Loucy (cell line): ENCODE results near the gene SARNP.

Experiments
- H2AFZ ChIP-seq: fragments of 200-600 bp; sonication (generic); 2 replicates; pipeline ENCODE4 v1.6.0; 2016; ENCODE audit warnings: antibody characterized with exemption, mild to moderate bottlenecking, low read length, moderate library complexity
- H3F3A ChIP-seq: fragments of 200-600 bp; 2 replicates; pipeline ENCODE4 v1.6.0; 2016; ENCODE audit warnings: antibody characterized with exemption, low read depth, mild to moderate bottlenecking
- H3K27me3 ChIP-seq: fragments of 200-600 bp; sonication (generic); 2 replicates; pipeline ENCODE4 v1.6.1; 2014; ENCODE audit warnings: low read length, mild to moderate bottlenecking; ENCODE audit not compliant: insufficient read depth, poor library complexity, severe bottlenecking
- H3K36me3 ChIP-seq: fragments of 200-600 bp; sonication (generic); 2 replicates; pipeline ENCODE4 v1.6.1; 2016; ENCODE audit warnings: low read length; ENCODE audit not compliant: insufficient read depth
- H3K4me1 ChIP-seq: fragments of 200-600 bp; sonication (generic); 2 replicates; pipeline ENCODE4 v1.5.1; 2014; ENCODE audit warnings: low read length, mild to moderate bottlenecking; ENCODE audit not compliant: insufficient read depth, poor library complexity, severe bottlenecking
- H3K4me2 ChIP-seq: fragments of 200-600 bp; sonication (generic); 2 replicates; pipeline ENCODE4 v1.6.0; 2014; ENCODE audit warnings: antibody characterized with exemption, low read length, low read depth, mild to moderate bottlenecking; ENCODE audit not compliant: poor library complexity, severe bottlenecking
- H3K4me3 ChIP-seq: fragments of 200-600 bp; sonication (generic); 2 replicates; pipeline ENCODE4 v1.5.1; 2014; ENCODE audit warnings: low read length, mild to moderate bottlenecking, mixed read lengths; ENCODE audit not compliant: poor library complexity, severe bottlenecking
- H3K79me2 ChIP-seq: fragments of 200-600 bp; sonication (generic); 2 replicates; pipeline ENCODE4 v1.6.1; 2014; ENCODE audit warnings: low read length; ENCODE audit not compliant: insufficient read depth
- H3K9ac ChIP-seq: fragments of 200-600 bp; sonication (generic); 2 replicates; pipeline ENCODE4 v1.6.0; 2014; ENCODE audit warnings: mild to moderate bottlenecking, low read depth, low read length, moderate library complexity; ENCODE audit not compliant: poor library complexity, severe bottlenecking
- H3K9me2 ChIP-seq: fragments of 200-600 bp; sonication (generic); replicated peaks from 2 replicates; pipeline ENCODE4 v1.6.1; 2016; ENCODE audit warnings: low read depth, low read length, mixed read lengths
- H3K9me3 ChIP-seq: fragments of 200-600 bp; sonication (generic); 2 replicates; pipeline ENCODE4 v1.6.1; 2014; ENCODE audit warnings: mild to moderate bottlenecking, antibody characterized with exemption, low read length, low read depth; ENCODE audit not compliant: insufficient read depth
- H4K20me1 ChIP-seq: fragments of 200-600 bp; sonication (generic); 2 replicates; pipeline ENCODE4 v1.6.0; 2014; ENCODE audit warnings: antibody characterized with exemption, low read length, mild to moderate bottlenecking; ENCODE audit not compliant: insufficient read depth, poor library complexity, severe bottlenecking
- EZH2phosphoT487 ChIP-seq: fragments of 200-600 bp; IDR thresholded peaks from 2 replicates; pipeline ENCODE4 v1.6.1; 2018; ENCODE audit warnings: antibody characterized with exemption, mild to moderate bottlenecking, moderate library complexity, borderline replicate concordance
- TF ChIP-seq, protein P1 (sequence below): fragments of 200-600 bp; sonication (generic); conservative IDR thresholded peaks from 2 replicates; pipeline ENCODE4 v1.5.1; 2014; ENCODE audit warnings: mild to moderate bottlenecking, antibody characterized with exemption, low read length

SARNP gene

DNA sequence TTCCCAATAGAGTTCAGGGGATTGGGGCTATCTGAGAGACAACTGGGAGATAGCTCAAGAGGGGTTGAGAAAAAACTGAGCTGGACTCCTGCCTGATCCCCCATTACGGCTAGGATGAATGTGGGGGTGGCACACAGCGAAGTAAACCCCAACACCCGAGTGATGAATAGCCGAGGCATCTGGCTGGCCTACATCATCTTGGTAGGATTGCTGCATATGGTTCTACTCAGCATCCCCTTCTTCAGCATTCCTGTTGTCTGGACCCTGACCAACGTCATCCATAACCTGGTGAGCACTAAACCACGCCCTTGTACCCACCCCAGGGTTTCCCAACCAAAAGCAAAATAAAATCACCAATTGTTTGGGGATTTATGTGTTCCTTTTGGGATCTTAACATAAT lies 1.4 kb upstream of the SARNP start:
- peaks cover 38% of the 10 kb centered on the region for H3K4me1 ChIP-seq
- TF ChIP-seq EZH2phosphoT487 = no peak
- TF ChIP-seq, protein P1, sequence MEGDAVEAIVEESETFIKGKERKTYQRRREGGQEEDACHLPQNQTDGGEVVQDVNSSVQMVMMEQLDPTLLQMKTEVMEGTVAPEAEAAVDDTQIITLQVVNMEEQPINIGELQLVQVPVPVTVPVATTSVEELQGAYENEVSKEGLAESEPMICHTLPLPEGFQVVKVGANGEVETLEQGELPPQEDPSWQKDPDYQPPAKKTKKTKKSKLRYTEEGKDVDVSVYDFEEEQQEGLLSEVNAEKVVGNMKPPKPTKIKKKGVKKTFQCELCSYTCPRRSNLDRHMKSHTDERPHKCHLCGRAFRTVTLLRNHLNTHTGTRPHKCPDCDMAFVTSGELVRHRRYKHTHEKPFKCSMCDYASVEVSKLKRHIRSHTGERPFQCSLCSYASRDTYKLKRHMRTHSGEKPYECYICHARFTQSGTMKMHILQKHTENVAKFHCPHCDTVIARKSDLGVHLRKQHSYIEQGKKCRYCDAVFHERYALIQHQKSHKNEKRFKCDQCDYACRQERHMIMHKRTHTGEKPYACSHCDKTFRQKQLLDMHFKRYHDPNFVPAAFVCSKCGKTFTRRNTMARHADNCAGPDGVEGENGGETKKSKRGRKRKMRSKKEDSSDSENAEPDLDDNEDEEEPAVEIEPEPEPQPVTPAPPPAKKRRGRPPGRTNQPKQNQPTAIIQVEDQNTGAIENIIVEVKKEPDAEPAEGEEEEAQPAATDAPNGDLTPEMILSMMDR = no peak
- H3K79me2 ChIP-seq = peaks cover 61% of the 10 kb centered on the region
- no peaks in the 10 kb centered on the region for H3K27me3 ChIP-seq
- H2AFZ ChIP-seq = no peak overlapping the region
- no peaks in the 10 kb centered on the region for H3K9me2 ChIP-seq
- H3K9ac ChIP-seq = peak overlapping the region; percentile 69
- peak overlapping the region; percentile 88 for H3K4me3 ChIP-seq
- H3K9me3 ChIP-seq = no peaks in the 10 kb centered on the region
- H3K36me3 ChIP-seq = peaks cover 38% of the 10 kb centered on the region; the same call in 1 of the 2 replicates
- no peaks in the 10 kb centered on the region; the same call in 1 of the 2 replicates for H3F3A ChIP-seq
- peaks cover 47% of the 10 kb centered on the region for H4K20me1 ChIP-seq
- peak overlapping the region; percentile 88 for H3K4me2 ChIP-seq

DNA sequence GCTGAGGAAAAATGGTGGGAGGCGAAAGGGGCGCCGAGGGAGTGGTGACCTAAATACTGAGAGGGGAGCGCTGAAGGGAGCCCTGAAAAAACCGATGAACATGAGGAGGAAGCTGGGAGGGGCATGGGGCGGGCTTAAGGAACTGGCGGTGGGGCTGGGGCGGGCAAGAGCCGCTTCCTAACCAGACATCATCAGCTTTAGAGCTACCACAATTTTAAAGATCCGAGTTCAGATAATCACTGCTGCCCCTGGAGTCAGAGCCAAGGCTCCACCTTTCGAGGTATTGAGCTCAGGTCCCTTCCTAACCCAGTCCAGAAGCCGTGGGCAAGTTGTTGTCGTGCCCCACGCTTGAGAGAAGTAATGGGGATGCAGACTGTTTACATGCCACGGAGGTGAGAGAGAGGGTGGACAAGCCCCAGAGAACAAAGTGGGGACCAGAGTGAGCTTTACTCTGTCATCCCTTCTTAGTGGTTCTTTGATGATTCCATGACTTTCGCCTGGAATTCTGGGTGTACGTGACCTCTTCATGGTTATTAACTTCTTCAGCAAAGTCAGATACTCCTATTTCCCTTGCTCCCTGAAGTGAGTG lies 710 bp upstream of the SARNP start:
- Histone ChIP-seq H3K4me2 (peak overlapping the region; percentile 88), H3K9me3 (no peaks in the 10 kb centered on the region), H3K9ac (peak overlapping the region; percentile 69), H3K4me1 (peaks cover 40% of the 10 kb centered on the region), H3K4me3 (peak overlapping the region; percentile 88), H3K79me2 (peaks cover 66% of the 10 kb centered on the region), H3K36me3 (peaks cover 38% of the 10 kb centered on the region; the same call in 1 of the 2 replicates), H3K9me2 (no peaks in the 10 kb centered on the region), H2AFZ (peak overlapping the region; percentile 87), H3K27me3 (no peaks in the 10 kb centered on the region), H4K20me1 (peaks cover 50% of the 10 kb centered on the region), H3F3A (no peaks in the 10 kb centered on the region; the same call in 1 of the 2 replicates)
- TF ChIP-seq, protein P1 = no peak
- TF ChIP-seq EZH2phosphoT487 = no peak

DNA sequence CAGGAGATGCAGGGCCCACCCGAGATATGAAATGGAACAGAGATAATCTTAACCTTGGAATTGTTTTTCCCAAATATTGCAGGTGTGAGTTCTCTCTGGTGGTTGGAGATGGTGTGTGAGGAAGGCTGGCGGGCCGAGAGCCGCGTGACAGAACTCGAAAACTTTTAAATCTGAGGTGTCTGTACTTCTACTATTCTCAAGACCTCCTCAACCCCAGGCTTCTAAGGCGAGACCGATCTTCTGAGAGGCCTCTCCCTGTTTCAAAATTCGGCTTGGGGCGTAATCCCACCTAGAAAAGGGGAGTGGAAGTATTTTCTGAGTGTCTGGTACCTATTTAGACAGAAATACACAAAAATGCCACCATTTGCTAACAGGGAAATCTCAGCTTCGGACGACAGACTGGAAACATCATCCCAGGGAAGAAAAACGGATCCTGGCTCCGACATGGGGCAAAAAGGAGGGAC lies 611 bp downstream of the SARNP start:
- Histone ChIP-seq H3K4me2 (peak overlapping the region; percentile 75), H3K9ac (peak overlapping the region; percentile 93), H4K20me1 (peaks cover 60% of the 10 kb centered on the region), H3K9me2 (no peaks in the 10 kb centered on the region), H3K36me3 (peaks cover 24% of the 10 kb centered on the region; the same call in 1 of the 2 replicates), H3K79me2 (peaks cover 79% of the 10 kb centered on the region), H3K27me3 (no peaks in the 10 kb centered on the region), H2AFZ (peak overlapping the region; percentile 92), H3K4me1 (peaks cover 47% of the 10 kb centered on the region), H3F3A (no peaks in the 10 kb centered on the region; the same call in 1 of the 2 replicates), H3K9me3 (no peaks in the 10 kb centered on the region), H3K4me3 (peak overlapping the region; percentile 88)
- TF ChIP-seq, protein P1 = no peak
- TF ChIP-seq EZH2phosphoT487 = no peak
